Measurements from ENCODE around the gene CCDC112. TPM values are rescaled to one million over a fixed set of nuclear protein-coding genes. Genes with fewer than 3 reads are reported as not detected.

CCDC112 gene
- total and polyA plus RNA-seq, 9 of the 15 experiments (the other 6 are each of a cell fraction or from before 2014, with no cell fraction given), result 3.3 to 15.3 (median 7.4) TPM

DNA sequence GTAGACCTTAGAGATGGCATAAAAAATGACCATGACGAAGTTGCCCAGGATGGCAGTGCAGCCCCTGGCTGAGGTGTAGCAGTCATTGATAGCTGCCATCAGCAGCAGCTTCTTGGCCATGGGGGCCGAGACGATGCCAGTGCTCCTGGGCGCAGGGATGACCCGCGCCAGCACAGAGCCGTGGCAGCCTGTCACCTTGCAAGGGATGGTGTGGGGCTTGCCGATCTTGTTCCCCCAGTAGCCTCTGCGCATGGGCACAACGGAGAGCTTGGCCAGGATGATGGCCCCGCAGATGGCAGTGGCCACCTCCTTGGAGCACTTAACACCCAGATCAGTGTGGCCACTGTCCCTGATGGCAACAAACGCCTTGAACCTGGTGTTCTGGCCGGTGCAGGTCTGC is 31.7 kb downstream of the CCDC112 start:
- DNase-seq (ENCODE audit: extremely low read depth in 1 of 4, low spot score in 3 of 4) (no peak), ATAC-seq (no peak), FAIRE-seq (no peak)
- H2AFZ ChIP-seq (ENCODE audit: low read depth, low read length), result no peak overlapping the region
- 88% methylated on average over 13 of the region's 13 CpGs for WGBS (ENCODE audit: insufficient coverage, low coverage, missing lambda C conversion rate)
- no peaks in the 10 kb centered on the region for H3K27me3 ChIP-seq (ENCODE audit: control insufficient read depth in 2 of 2, insufficient read depth in 2 of 2, low read length in 2 of 2)
- TF ChIP-seq NCOA1 (IDR thresholded peaks at IDR 0.05; ENCODE audit: low read depth) (no peak), TSHZ1 (CRISPR knock-in tag; IDR thresholded peaks at IDR 0.05) (no peak), TAF15 (IDR thresholded peaks at IDR 0.05; ENCODE audit: low read depth, low read length) (no peak)
- H3K9me3 ChIP-seq (replicated peaks; ENCODE audit: control insufficient read depth, insufficient read depth, low read depth, low read length), result no peaks in the 10 kb centered on the region
- H3K79me2 ChIP-seq (ENCODE audit: control insufficient read depth, insufficient read depth, low read length), result peaks cover 29% of the 10 kb centered on the region
- H3K9ac ChIP-seq (ENCODE audit: insufficient read depth in 1 of 2, low read depth in 2 of 2, low read length in 2 of 2), result no peak overlapping the region
- POLR2A ChIA-PET, result no interaction called here
- H3K4me3 ChIP-seq, result no peak overlapping the region
- H3K27ac ChIP-seq (ENCODE audit: extremely low read depth, low read depth, low read length), result no peak overlapping the region
- in situ Hi-C loops (cut with MboI) (no loop called here), intact Hi-C loops (cut with micrococcal nuclease) (loop anchor here (5.0 kb wide), 1 partner anchor 278 kb away; the partner anchor contains the start of gene FEM1C)
- BruUV-seq (replicated peaks), result no TSS peak
- H3K4me1 ChIP-seq (replicated peaks in 1 of 2; ENCODE audit: control insufficient read depth in 2 of 2, insufficient read depth in 2 of 2, low read length in 2 of 2), result peaks cover 2 to 6% of the 10 kb centered on the region in 2 experiments; a peak in 2 of 5 replicates
- no peaks in the 10 kb centered on the region for H3K9me1 ChIP-seq (ENCODE audit: control insufficient read depth, insufficient read depth, low read length)
- CTCF ChIA-PET (ENCODE audit: low intra/inter-chr PET ratio), result no interaction called here
- H3K4me2 ChIP-seq (ENCODE audit: insufficient read depth, low read length), result no peak overlapping the region
- no peaks in the 10 kb centered on the region for H4K20me1 ChIP-seq (replicated peaks; ENCODE audit: control insufficient read depth, insufficient read depth, low read length)
- H3K36me3 ChIP-seq (ENCODE audit: control insufficient read depth, insufficient read depth, low read length), result no peaks in the 10 kb centered on the region

All from K562 (cell line).